DMS114 treated with DMSO at 0.1 percent for 48 hours (cell line): ENCODE data around the gene IRGM.
A peak's percentile ranks its signal among the peaks of the same experiment; 100 is the strongest.
"Not testable (repeated sequence)": the region's sequence is repeated elsewhere in the genome, so short reads cannot be mapped to it uniquely, and the experiment has no call there.

ENCODE experiments used
- DNase-seq: peaks from one replicate; lab custom pipeline; 2025; ENCODE audit not compliant: unreplicated experiment; lab: John Stamatoyannopoulos, UW

The IRGM gene, protein sequence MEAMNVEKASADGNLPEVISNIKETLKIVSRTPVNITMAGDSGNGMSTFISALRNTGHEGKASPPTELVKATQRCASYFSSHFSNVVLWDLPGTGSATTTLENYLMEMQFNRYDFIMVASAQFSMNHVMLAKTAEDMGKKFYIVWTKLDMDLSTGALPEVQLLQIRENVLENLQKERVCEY

DNA sequence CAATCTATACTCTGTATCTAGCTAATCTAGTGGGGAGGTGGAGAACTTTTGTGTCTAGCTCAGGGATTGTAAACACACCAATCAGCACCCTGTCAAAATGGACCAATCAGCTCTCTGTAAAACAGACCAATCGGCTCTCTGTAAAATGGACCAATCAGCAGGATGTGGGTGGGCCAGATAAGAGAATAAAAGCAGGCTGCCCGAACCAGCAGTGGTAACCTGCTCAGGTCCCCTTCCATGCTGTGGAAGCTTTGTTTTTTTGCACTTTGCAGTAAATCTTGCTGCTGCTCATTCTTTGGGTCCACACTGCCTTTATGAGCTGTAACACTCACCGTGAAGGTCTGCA, at the start of gene IRGM:
IRGM (plus strand) TSS at position 214 of the 346 bp plus-strand sequence. CDS start 1,603 bp downstream, outside the sequence.
- DNase-seq: not testable (repeated sequence)

DNA sequence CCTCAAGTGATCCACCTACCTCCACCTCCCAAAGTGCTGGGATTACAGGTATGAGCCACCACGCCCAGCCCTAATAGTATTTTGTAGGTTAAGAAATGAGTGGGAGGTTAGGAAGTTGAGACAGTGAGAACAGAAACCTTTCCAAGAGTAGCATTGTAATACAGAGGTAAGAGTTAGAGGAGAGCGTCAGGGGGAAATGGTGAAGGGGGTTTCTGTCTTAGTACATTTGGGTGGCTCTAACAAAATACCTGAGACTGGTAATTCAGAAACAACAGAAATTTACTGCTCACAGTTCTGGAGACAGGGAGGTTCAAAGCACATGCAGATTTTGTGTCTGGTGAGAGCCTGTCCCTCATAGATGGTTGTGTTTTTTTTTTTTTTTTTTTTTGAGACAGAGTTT, 48.9 kb upstream of the IRGM start:
- no peak for DNase-seq

- DNase-seq: peak; percentile 70
Measured at GRCh38 chr5:150801117-150801927, 45.0 kb upstream of the IRGM start.

- DNase-seq: no peak
Measured at GRCh38 chr5:150804388-150804787, 41.9 kb upstream of the IRGM start.

DNA sequence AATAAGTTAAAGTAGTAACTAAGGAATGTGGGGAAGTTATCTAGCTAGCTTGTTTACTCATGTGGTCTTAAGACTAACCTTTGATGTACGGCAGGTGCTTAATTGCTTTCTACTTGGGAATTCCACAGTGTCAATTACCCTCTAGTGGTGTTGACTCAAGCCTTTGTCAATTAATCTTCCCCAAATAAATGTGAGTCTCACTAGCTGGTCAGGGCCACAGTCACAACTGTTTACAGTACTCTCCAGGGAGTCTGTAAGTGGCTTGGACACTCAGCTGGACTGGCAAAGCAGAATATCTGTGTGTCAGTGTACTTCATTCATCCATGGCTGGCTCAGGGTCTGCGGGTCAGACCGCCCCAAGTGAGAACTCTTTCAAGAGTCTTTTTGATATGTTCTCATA, 37.0 kb upstream of the IRGM start:
- no peak for DNase-seq

DNA sequence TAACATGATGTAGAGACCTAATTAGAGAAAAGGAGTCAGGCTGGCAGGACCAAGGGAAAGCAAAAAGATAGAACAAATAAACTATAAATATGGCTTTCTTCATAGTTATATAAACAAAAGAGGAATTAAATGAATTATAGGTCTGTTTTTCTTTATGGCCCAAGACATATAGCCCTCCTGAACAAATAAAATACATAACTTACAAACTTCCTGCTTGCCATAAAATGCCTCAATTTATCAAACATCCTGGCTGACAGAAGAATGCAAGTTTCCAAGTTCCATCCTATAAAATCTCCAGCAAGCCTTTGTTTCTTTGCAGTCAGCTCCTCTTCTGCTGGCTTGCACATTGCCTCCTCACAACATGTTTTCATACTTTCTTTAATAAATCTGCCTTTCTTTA, 31.3 kb upstream of the IRGM start:
- DNase-seq: no peak

DNA sequence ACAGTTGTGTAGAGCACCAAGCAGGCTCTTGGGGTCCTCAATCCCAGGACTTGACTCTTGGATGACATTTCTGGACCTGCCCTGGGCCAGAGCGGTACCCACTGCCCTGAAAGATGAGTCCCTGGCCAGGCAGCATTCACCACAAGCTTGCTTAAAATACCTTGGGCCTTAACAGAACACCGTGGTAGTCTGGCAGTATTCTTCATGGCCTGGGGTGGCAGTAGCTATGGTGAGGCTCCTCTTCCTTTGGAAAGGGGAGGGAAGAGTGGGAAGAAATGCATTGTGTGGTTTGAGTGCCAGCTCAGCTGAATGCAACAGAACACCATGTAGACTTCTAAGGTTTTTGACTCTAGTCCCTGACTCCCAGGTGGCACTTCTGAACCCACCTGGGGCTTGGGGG, 29.4 kb upstream of the IRGM start:
- no peak for DNase-seq

GRCh38 chr5:150829744-150830143, 16.6 kb upstream of the IRGM start:
- DNase-seq: no peak

GRCh38 chr5:150831821-150832220, 14.5 kb upstream of the IRGM start:
- not testable (repeated sequence) for DNase-seq

DNA sequence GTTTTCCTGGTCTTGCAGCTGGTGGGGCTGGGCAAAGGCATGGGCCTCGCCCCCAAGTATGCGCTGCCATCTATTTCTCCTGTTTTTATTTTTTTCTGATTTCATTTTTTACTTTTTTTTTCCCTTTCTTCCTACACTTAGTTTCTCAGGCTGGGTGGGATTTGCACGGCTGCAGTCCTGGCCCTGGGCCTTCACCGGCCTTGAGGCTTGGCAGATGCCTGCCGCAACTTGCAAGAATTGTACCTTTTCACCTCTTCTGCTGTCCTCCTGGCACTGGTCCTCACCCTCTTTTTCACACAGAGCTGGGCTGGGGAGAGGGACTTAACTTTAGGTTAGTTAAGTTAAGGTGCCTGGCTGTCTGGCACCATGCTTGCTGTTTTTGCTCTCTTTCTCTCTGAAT, 10.3 kb upstream of the IRGM start:
- DNase-seq: no peak

DNA sequence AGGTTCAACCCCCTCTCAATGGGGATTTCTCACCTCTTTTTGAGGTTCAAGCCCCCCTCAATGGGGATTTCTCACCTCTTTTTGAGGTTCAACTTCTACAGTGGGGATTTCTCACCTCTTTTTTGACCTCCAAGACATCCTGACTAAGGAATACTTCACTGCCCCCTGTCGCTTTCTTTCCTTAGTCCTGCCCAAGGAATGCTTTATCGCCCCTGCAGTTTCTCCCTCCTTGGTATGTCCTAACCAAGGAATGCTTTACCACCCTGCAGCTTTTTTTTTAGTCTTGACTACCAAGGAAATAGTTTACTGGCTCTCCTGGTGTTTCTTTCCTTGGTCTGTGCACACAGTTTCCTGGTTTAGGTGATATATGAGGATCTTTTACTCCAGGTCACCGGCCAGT, 9.6 kb upstream of the IRGM start:
- no peak for DNase-seq

DNA sequence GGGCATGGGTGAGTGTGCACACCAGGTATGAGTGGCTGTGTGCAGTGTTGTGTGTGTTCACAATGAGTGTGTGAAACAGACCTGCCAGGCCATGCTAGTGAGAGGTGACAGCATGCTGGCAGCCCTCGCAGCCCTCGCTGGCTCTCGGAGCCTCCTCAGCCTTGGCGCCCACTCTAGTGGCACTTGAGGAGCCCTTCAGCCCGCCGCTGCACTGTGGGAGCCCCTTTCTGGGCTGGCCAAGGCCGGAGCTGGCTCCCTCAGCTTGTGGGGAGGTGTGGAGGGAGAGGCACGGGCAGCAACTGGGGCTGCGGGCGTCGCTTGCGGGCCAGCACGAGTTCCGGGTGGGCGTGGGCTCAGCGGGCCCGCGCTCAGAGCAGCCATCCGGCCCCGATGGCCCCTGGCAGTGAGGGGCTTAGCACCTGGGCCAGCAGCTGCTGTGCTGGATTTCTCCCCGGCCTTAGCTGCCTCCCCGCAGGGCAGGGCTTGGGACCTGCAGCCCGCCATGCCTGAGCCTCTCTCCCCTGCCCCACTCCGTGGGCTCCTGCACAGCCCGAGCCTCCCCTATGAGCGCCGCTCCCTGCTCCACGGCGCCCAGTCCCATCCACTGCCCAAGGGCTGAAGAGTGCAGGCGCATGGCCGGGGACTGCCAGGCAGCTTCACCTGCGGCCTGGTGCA, 999 bp upstream of the IRGM start:
- not testable (repeated sequence) for DNase-seq

GRCh38 chr5:150846654-150847333, 473 bp downstream of the IRGM start:
- peak; percentile 73 for DNase-seq

- DNase-seq: no peak
Measured at GRCh38 chr5:150847334-150847695, 994 bp downstream of the IRGM start.

DNA sequence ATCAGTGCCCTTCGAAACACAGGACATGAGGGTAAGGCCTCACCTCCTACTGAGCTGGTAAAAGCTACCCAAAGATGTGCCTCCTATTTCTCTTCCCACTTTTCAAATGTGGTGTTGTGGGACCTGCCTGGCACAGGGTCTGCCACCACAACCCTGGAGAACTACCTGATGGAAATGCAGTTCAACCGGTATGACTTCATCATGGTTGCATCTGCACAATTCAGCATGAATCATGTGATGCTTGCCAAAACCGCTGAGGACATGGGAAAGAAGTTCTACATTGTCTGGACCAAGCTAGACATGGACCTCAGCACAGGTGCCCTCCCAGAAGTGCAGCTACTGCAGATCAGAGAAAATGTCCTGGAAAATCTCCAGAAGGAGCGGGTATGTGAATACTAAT, 1.9 kb downstream of the IRGM start:
- DNase-seq: no peak

- no peak for DNase-seq
Measured at GRCh38 chr5:150851039-150851438, 4.7 kb downstream of the IRGM start.

GRCh38 chr5:150853561-150853960, 7.2 kb downstream of the IRGM start:
- DNase-seq: no peak

- not testable (repeated sequence) for DNase-seq
Measured at GRCh38 chr5:150856700-150857099, 10.4 kb downstream of the IRGM start.

GRCh38 chr5:150860246-150860821, 14.0 kb downstream of the IRGM start:
- DNase-seq: no peak

DNA sequence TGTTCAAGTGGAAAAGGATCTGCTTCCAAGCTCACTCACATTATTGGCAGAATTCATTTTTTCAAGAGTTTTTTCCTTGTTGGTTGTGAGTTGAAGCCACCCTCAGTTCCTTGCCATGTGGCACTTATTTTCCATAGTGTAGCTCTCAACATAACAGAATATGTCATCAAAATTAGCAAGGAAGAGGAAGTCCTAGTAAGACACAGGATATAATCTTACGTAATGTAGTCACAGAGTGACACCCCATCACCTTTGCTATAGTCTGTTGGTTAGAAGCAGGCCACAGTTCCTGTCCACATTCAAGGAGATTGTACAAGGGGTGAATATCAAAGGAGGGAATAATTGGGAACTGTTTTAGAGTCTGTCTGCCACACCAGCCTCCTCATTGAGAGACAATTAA, 15.7 kb downstream of the IRGM start:
- no peak for DNase-seq

- DNase-seq: no peak
Measured at GRCh38 chr5:150879358-150879757, 33.0 kb downstream of the IRGM start.
